HepG2 (cell line): ENCODE data around the gene AKR1C4. TPM values are rescaled to one million over a fixed set of nuclear protein-coding genes. Genes with fewer than 3 reads are reported as not detected.
A peak's percentile ranks its signal among the peaks of the same experiment; 100 is the strongest.
"Not testable (repeated sequence)": the region's sequence is repeated elsewhere in the genome, so short reads cannot be mapped to it uniquely, and the experiment has no call there.

Experiments
- ATAC-seq: fragments of 200-7000 bp; cut with Tn5 transposase; 3 replicates; pipeline ENCODE4 v1.9.1; 2020; ENCODE audit warnings: mild to moderate bottlenecking, moderate library complexity
- BruUV-seq: library from RNA; stranded (reverse); fragments of 400-500 nt; replicated peaks from 2 replicates; lab custom pipeline; 2021; lab: Mats Ljungman, UMichigan
- CTCF ChIA-PET: fragments of 300-600 bp; formaldehyde crosslinking; extraction: SDS; loops from one replicate; lab custom pipeline; 2021; ENCODE audit warnings: low total read pairs, inconsistent platforms, low intra/inter-chr PET ratio; lab: Yijun Ruan, JAX
- POLR2A ChIA-PET: fragments of 350-600 bp; sonication (Branson Sonifier 250); formaldehyde crosslinking; loops from one replicate; lab custom pipeline; 2020; ENCODE audit warnings: antibody characterized with exemption, inconsistent platforms; lab: Yijun Ruan, JAX
- DNase-seq: peaks from one replicate; pipeline ENCODE4 v3.0.0-alpha.2; 2015; ENCODE audit warnings: low spot score
- FAIRE-seq: peaks from 3 replicates; lab custom pipeline; 2011; peaks lifted over from hg19 to GRCh38; lab: Jason Lieb, UNC
- H2AFZ ChIP-seq: one replicate; pipeline ENCODE4 v1.6.1; 2011; ENCODE audit warnings: low read length, inconsistent platforms
- H3K27ac ChIP-seq: fragments of 300-600 bp; 3 replicates; pipeline ENCODE4 v1.8.0; 2011; ENCODE audit warnings: mixed run types, mild to moderate bottlenecking, mixed read lengths, low read length, inconsistent platforms; ENCODE audit not compliant: insufficient read depth; ENCODE audit errors: extremely low read length
- H3K27me3 ChIP-seq, 2 experiments: fragments of 200-600 bp in 1 of 2; 2 replicates in 1 of 2; 3 replicates in 1 of 2; pipeline versions ENCODE4 v1.6.0 to v1.8.0; 2011; ENCODE audit warnings: low read length in 2 of 2, mild to moderate bottlenecking in 2 of 2, moderate library complexity in 2 of 2, inconsistent platforms in 1 of 2; ENCODE audit not compliant: insufficient read depth in 2 of 2, control insufficient read depth in 1 of 2
- H3K36me3 ChIP-seq, 2 experiments: fragments of 200-600 bp in 1 of 2; replicated peaks in 1 of 2; 2 replicates in 1 of 2; 3 replicates in 1 of 2; pipeline versions ENCODE4 v1.5.1 to v1.8.0; 2011; ENCODE audit warnings: low read length in 2 of 2, inconsistent platforms in 1 of 2; ENCODE audit not compliant: insufficient read depth in 2 of 2, control insufficient read depth in 1 of 2
- H3K4me1 ChIP-seq: 2 replicates; pipeline ENCODE4 v1.5.1; 2012; ENCODE audit warnings: low read length, inconsistent platforms; ENCODE audit not compliant: insufficient read depth
- H3K4me2 ChIP-seq: 2 replicates; pipeline ENCODE4 v1.6.0; 2011; ENCODE audit warnings: low read depth, low read length, inconsistent platforms
- H3K4me3 ChIP-seq, 3 experiments: fragments of 200-600 bp in 1 of 3; sonication (generic), shearing (Covaris generic) in 1 of 3; replicated peaks in 1 of 3; 2 replicates each; pipeline ENCODE4 v1.5.1; 2011 to 2016; ENCODE audit warnings: low read length in 3 of 3, inconsistent platforms in 2 of 3, low read depth in 2 of 3, mild to moderate bottlenecking in 2 of 3, control low read depth in 1 of 3, mixed read lengths in 1 of 3; ENCODE audit not compliant: insufficient read depth in 1 of 3
- H3K79me2 ChIP-seq: one replicate; pipeline ENCODE4 v1.6.1; 2011; ENCODE audit warnings: low read length, inconsistent platforms; ENCODE audit not compliant: insufficient read depth
- H3K9ac ChIP-seq: 2 replicates; pipeline ENCODE4 v1.6.0; 2011; ENCODE audit warnings: mild to moderate bottlenecking, low read depth, low read length, inconsistent platforms; ENCODE audit not compliant: insufficient read depth
- H3K9me3 ChIP-seq: 2 replicates; pipeline ENCODE4 v1.5.1; 2012; ENCODE audit warnings: mild to moderate bottlenecking, low read length
- H4K20me1 ChIP-seq: 2 replicates; pipeline ENCODE4 v1.6.0; 2011; ENCODE audit warnings: inconsistent platforms, mild to moderate bottlenecking, low read length, moderate library complexity; ENCODE audit not compliant: insufficient read depth
- FOSL2 ChIP-seq: sonication (generic); formaldehyde crosslinking; IDR thresholded peaks from 2 replicates; pipeline ENCODE4 v1.4.0; 2020; ENCODE audit warnings: missing genetic modification reagents
- MAFK ChIP-seq, 2 experiments: IDR thresholded peaks in 1 of 2; conservative IDR thresholded peaks in 1 of 2; 2 replicates each; pipeline ENCODE4 v1.6.1; 2011; ENCODE audit warnings: improper control_type of control experiment in 2 of 2, low read length in 2 of 2
- POGZ ChIP-seq: sonication (generic); formaldehyde crosslinking; IDR thresholded peaks from 2 replicates; pipeline ENCODE4 v1.4.0; 2020; ENCODE audit warnings: mild to moderate bottlenecking, missing genetic modification reagents
- RFX5 ChIP-seq: IDR thresholded peaks from 2 replicates; pipeline ENCODE4 v1.6.1; 2011; ENCODE audit warnings: low read depth, low read length, improper control_type of control experiment
- SMC3 ChIP-seq: IDR thresholded peaks from 2 replicates; pipeline ENCODE4 v1.6.1; 2011; ENCODE audit warnings: low read length, improper control_type of control experiment
- ZFP90 ChIP-seq: sonication (generic); formaldehyde crosslinking; IDR thresholded peaks from 2 replicates; pipeline ENCODE4 v1.8.0; 2022; ENCODE audit warnings: missing genetic modification reagents, mild to moderate bottlenecking, inconsistent platforms, borderline replicate concordance
- ZMYM4 ChIP-seq: sonication (generic); formaldehyde crosslinking; IDR thresholded peaks from 2 replicates; pipeline ENCODE4 v1.8.1; 2023; ENCODE audit warnings: mild to moderate bottlenecking, missing genetic modification reagents
- WGBS: methylation state at CpG from one replicate; pipeline ENCODE4 v1.1.6; 2017; ENCODE audit warnings: low lambda C conversion rate; 5-methylcytosine and 5-hydroxymethylcytosine counted together
- in situ Hi-C: cut with HindIII; loops from 2 replicates; pipeline ENCODE4 v1.10.0; 2017; ENCODE audit warnings: low pct_unique_long_range_greater_than_20kb; ENCODE audit not compliant: extremely low pct_ligation_motif_present
- intact Hi-C: fragments of 100-400 bp; cut with micrococcal nuclease; formaldehyde crosslinking; loops from one replicate; pipeline ENCODE4 v1.10.0; 2022; ENCODE audit not compliant: unreplicated experiment
- polyA plus RNA-seq, 8 experiments: library from polyadenylated mRNA; depleted of rRNA in 3 of 8; stranded (reverse) in 7 of 8; unstranded in 1 of 8; fragments of >200 nt; fragmentation: Illumina TruSeq in 4 of 8; extraction: Trizol in 4 of 8; gene quantifications; 2 replicates each; pipeline versions ENCODE4 v1.2.1 to v1.2.3, GENCODE V29; 2011 to 2016; ENCODE audit warnings: low read depth in 4 of 8, missing spikeins in 1 of 8, mixed read lengths in 1 of 8; ENCODE audit not compliant: insufficient read depth in 1 of 8
- total RNA-seq, 5 experiments: library from RNA; depleted of rRNA; stranded (reverse); fragments of >200 nt; fragmentation: Illumina TruSeq; extraction: Trizol; gene quantifications; 2 replicates each; pipeline ENCODE4 v1.2.3, GENCODE V29; 2016; ENCODE audit warnings: low read depth in 1 of 5

The AKR1C4 gene
- total and polyA plus RNA-seq, 2 of the 13 experiments (the other 11 are each of a cell fraction or from before 2014, with no cell fraction given): 0.18 to 1.3 TPM

DNA sequence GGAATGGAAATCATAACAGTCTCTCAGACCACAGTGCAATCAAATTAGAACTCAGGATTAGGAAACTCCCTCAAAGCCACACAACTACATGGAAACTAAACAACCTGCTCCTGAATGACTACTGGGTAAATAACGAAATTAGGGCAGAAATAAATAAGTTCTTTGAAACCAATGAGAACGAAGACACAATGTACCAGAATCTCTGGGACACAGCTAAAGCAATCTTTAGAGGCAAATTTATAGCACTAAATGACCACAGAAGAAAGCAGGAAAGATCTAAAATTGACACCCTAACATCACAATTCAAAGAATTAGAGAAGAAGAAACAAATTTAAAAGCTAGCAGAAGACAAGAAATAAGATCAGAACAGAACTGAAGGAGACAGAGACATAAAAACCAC lies 40.9 kb downstream of the AKR1C4 start:
- in situ Hi-C loops, H3K27me3 ChIP-seq, H3K4me3 ChIP-seq, H3K9ac ChIP-seq, DNase-seq, CTCF ChIA-PET, ATAC-seq, H2AFZ ChIP-seq, H4K20me1 ChIP-seq, intact Hi-C loops, POLR2A ChIA-PET, H3K36me3 ChIP-seq, BruUV-seq, H3K27ac ChIP-seq, H3K4me2 ChIP-seq, H3K79me2 ChIP-seq, FAIRE-seq: not testable (repeated sequence)
- Histone ChIP-seq H3K4me1 (peaks cover 41% of the 10 kb centered on the region), H3K9me3 (peaks cover 58% of the 10 kb centered on the region)
- TF ChIP-seq ZFP90 (CRISPR knock-in tag): peak; percentile 92
- WGBS: 80% methylated on average over 2 of the region's 2 CpGs

DNA sequence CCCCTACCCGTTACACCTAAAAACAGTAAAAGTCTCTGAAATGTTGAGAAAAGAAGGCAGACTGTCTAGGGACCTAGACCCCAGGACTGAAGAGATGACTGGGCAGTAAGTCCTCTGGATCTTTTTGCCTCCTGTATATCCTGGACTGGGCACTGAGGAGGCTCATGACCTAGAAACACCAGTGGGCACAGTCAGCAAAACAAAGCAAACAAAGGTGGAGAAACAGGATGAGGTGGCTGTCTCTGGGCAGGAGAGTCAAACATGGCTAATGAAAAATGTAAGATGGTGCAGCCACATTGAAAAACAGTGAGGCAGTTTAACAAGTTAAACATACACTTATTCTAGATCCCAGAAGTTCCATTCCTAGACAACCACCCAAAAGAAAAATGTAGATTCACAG lies 45.9 kb downstream of the AKR1C4 start:
- Histone ChIP-seq H3K9me3 (peaks cover 31% of the 10 kb centered on the region), H2AFZ (no peak overlapping the region), H3K4me1 (peaks cover 33% of the 10 kb centered on the region), H3K4me2 (no peak overlapping the region), H3K36me3 (no peaks in the 10 kb centered on the region), H3K27me3 (no peaks in the 10 kb centered on the region), H3K27ac (peak overlapping the region; percentile 36), H3K9ac (no peak overlapping the region), H3K4me3 (no peak overlapping the region), H4K20me1 (no peaks in the 10 kb centered on the region), H3K79me2 (no peaks in the 10 kb centered on the region)
- TF ChIP-seq SMC3: no peak
- TF ChIP-seq MAFK (conservative IDR thresholded peaks at IDR 0.05 in 1 of 2, IDR thresholded peaks at IDR 0.05 in 1 of 2; ENCODE audit: low read length in 2 of 2): peak; percentile 26 to 38; a peak in 2 of 4 replicates
- peak; percentile 74; the same call in 1 of the 2 replicates for TF ChIP-seq RFX5
- TF ChIP-seq POGZ (CRISPR knock-in tag): 0 out of 2 replicates have a peak, but pooled peaks have one; percentile 43
- TF ChIP-seq ZMYM4 (CRISPR knock-in tag): peak; percentile 18; the same call in 1 of the 2 replicates
- peak; percentile 13; the same call in 1 of the 2 replicates for TF ChIP-seq FOSL2 (CRISPR knock-in tag)
- ATAC-seq (no peak), DNase-seq (no peak), FAIRE-seq (no peak)
- intact Hi-C loops: loop anchor here (5.0 kb wide), 1 partner anchor 95 kb away; no protein-coding TSS in a partner anchor
- no TSS peak for BruUV-seq
- WGBS: 87% methylated on average over 1 of the region's 1 CpG
- ChIA-PET CTCF (no interaction called here), POLR2A (no interaction called here)
- in situ Hi-C loops: no loop called here
